Thyroid gland (tissue), 4 donors: ENCODE results near the gene RGS1. TPM values are rescaled to one million over a fixed set of nuclear protein-coding genes. Genes with fewer than 3 reads are reported as not detected.

Experiments used
- DNase-seq, 2 donors: peaks; one replicate each; pipeline ENCODE4 v3.0.0-alpha.2; 2019
- H3K27ac ChIP-seq, 3 donors: fragments of 200-600 bp; sonication (generic); 1 replicate in 2 of 3; 2 replicates in 1 of 3; pipeline ENCODE4 v1.5.1; 2016 to 2019; ENCODE audit warnings: mild to moderate bottlenecking in 1 of 3, moderate library complexity in 1 of 3
- H3K27me3 ChIP-seq: fragments of 200-600 bp; sonication (generic); one replicate; pipeline ENCODE4 v1.5.1; 2019
- H3K36me3 ChIP-seq, 2 donors: fragments of 200-600 bp; sonication (generic); one replicate each; pipeline ENCODE4 v1.5.1; 2016 to 2019
- H3K4me1 ChIP-seq, 2 donors: fragments of 200-600 bp; sonication (generic); one replicate each; pipeline ENCODE4 v1.5.1; 2017 to 2019
- H3K4me3 ChIP-seq, 3 donors: fragments of 200-600 bp; sonication (generic); replicated peaks in 1 of 3; 1 replicate in 2 of 3; 2 replicates in 1 of 3; pipeline ENCODE4 v1.5.1; 2016; ENCODE audit warnings: mild to moderate bottlenecking in 1 of 3
- H3K9me3 ChIP-seq: fragments of 200-600 bp; sonication (generic); one replicate; pipeline ENCODE4 v1.5.1; 2017
- CTCF ChIP-seq, 6 experiments: fragments of 200-600 bp in 3 of 6; fragments of 450-650 bp in 3 of 6; sonication (generic) in 3 of 6; IDR thresholded peaks; one replicate each; pipeline ENCODE4 v1.5.1; 2016 to 2019; ENCODE audit warnings: antibody characterized with exemption in 6 of 6, mild to moderate bottlenecking in 2 of 6, inconsistent platforms in 1 of 6, moderate library complexity in 1 of 6
- POLR2A ChIP-seq, 2 donors: fragments of 450-650 bp; IDR thresholded peaks; one replicate each; pipeline ENCODE4 v1.6.1; 2017; ENCODE audit warnings: antibody characterized with exemption in 2 of 2, mild to moderate bottlenecking in 2 of 2, moderate library complexity in 1 of 2
- WGBS, 2 donors: methylation state at CpG; one replicate each; pipeline ENCODE4 v1.1.5; 2017; 5-methylcytosine and 5-hydroxymethylcytosine counted together
- intact Hi-C: fragments of 100-400 bp; cut with DNase I; formaldehyde crosslinking; loops from one replicate; pipeline ENCODE4 v1.15.1; 2023
- total RNA-seq, 4 donors: library from RNA; depleted of rRNA; stranded (reverse); fragments of >200 nt; gene quantifications; one replicate each; pipeline ENCODE4 v1.2.3, GENCODE V29; 2016

The RGS1 gene
- total RNA-seq, 4 donors from 2014 or later = 19.7 to 32.6 (median 23.0) TPM

GRCh38 chr1:192592517-192592916, 16.9 kb downstream of the RGS1 start:
- intact Hi-C loops = no loop called here
- Histone ChIP-seq H3K4me3 (no peak overlapping the region), H3K27ac (no peak overlapping the region), H3K4me1 (no peaks in the 10 kb centered on the region), H3K36me3 (no peaks in the 10 kb centered on the region), H3K9me3 (no peaks in the 10 kb centered on the region), H3K27me3 (no peaks in the 10 kb centered on the region)
- TF ChIP-seq CTCF (IDR thresholded peaks at IDR 0.05) = no peak
- no peak for TF ChIP-seq POLR2A (IDR thresholded peaks at IDR 0.05)
- 83 to 84% methylated on average over 4 of the region's 4 CpGs for WGBS, 2 donors
- DNase-seq = no peak

GRCh38 chr1:192592981-192593708, 17.6 kb downstream of the RGS1 start:
- H3K27ac ChIP-seq = no peak overlapping the region

GRCh38 chr1:192595299-192595698, 19.7 kb downstream of the RGS1 start:
- Histone ChIP-seq H3K9me3 (no peaks in the 10 kb centered on the region), H3K4me3 (no peak overlapping the region), H3K4me1 (no peaks in the 10 kb centered on the region), H3K27me3 (no peaks in the 10 kb centered on the region), H3K27ac (no peak overlapping the region), H3K36me3 (no peaks in the 10 kb centered on the region)
- intact Hi-C loops = no loop called here
- TF ChIP-seq CTCF (IDR thresholded peaks at IDR 0.05) (no peak), POLR2A (IDR thresholded peaks at IDR 0.05) (no peak)
- WGBS, 2 donors = 78 to 80% methylated on average over 3 of the region's 3 CpGs
- no peak for DNase-seq

More at GRCh38 chr1:192592981-192593708, 17.6 kb downstream of the RGS1 start:
- no peak for TF ChIP-seq CTCF (IDR thresholded peaks at IDR 0.05)
- TF ChIP-seq POLR2A (IDR thresholded peaks at IDR 0.05) = no peak
- Histone ChIP-seq H3K4me1 (no peaks in the 10 kb centered on the region), H3K9me3 (no peaks in the 10 kb centered on the region), H3K27me3 (no peaks in the 10 kb centered on the region), H3K36me3 (no peaks in the 10 kb centered on the region), H3K4me3 (no peak overlapping the region)
- intact Hi-C loops = no loop called here
- 94 to 98% methylated on average over 2 of the region's 2 CpGs for WGBS, 2 donors
- no peak for DNase-seq

GRCh38 chr1:192598589-192598988, 23.0 kb downstream of the RGS1 start:
- intact Hi-C loops = no loop called here

More at GRCh38 chr1:192598589-192598988, 23.0 kb downstream of the RGS1 start:
- H3K27ac ChIP-seq = no peak overlapping the region
- H3K4me3 ChIP-seq = no peak overlapping the region
- 84 to 92% methylated on average over 3 of the region's 3 CpGs for WGBS, 2 donors
- no peaks in the 10 kb centered on the region for H3K36me3 ChIP-seq
- DNase-seq = no peak
- no peaks in the 10 kb centered on the region for H3K9me3 ChIP-seq
- TF ChIP-seq POLR2A (IDR thresholded peaks at IDR 0.05) (no peak), CTCF (IDR thresholded peaks at IDR 0.05) (no peak)
- no peaks in the 10 kb centered on the region for H3K4me1 ChIP-seq
- H3K27me3 ChIP-seq = no peaks in the 10 kb centered on the region
